Upper lobe of right lung (tissue), 1 donor: Measurements from ENCODE around the gene DSCAM. TPM values are rescaled to one million over a fixed set of nuclear protein-coding genes. Genes with fewer than 3 reads are reported as not detected.

Experiments used
- ATAC-seq: fragments of 200-7000 bp; cut with Tn5 transposase; one replicate; pipeline ENCODE4 v1.9.1; 2020; ENCODE audit warnings: mild to moderate bottlenecking, moderate library complexity
- DNase-seq: peaks from one replicate; pipeline ENCODE4 v3.0.0-alpha.2; 2020
- H3K27ac ChIP-seq: fragments of 200-600 bp; one replicate; pipeline ENCODE4 v1.8.0; 2022
- H3K27me3 ChIP-seq: fragments of 200-600 bp; one replicate; pipeline ENCODE4 v1.8.0; 2022; ENCODE audit warnings: mild to moderate bottlenecking
- H3K36me3 ChIP-seq: fragments of 200-600 bp; one replicate; pipeline ENCODE4 v1.8.0; 2022
- H3K4me1 ChIP-seq: fragments of 200-600 bp; one replicate; pipeline ENCODE4 v1.8.0; 2022
- H3K4me3 ChIP-seq: fragments of 200-600 bp; one replicate; pipeline ENCODE4 v1.8.0; 2022; ENCODE audit warnings: mild to moderate bottlenecking
- H3K9me3 ChIP-seq: fragments of 200-600 bp; one replicate; pipeline ENCODE4 v1.8.0; 2022
- intact Hi-C: fragments of 100-400 bp; cut with DNase I; formaldehyde crosslinking; loops from one replicate; pipeline ENCODE4 v1.11.0; 2022
- total RNA-seq: library from RNA; stranded (reverse); fragmentation: NEBNext Ultra II Directional; extraction: Animal tissue kit (Norgen Biotek cat#: 25700); gene quantifications from one replicate; pipeline ENCODE4 v1.2.1, GENCODE V29; 2021
- TF ChIP-seq, protein P1 (sequence below): fragments of 200-600 bp; IDR thresholded peaks from one replicate; pipeline ENCODE4 v1.8.0; 2022; ENCODE audit warnings: antibody characterized with exemption
- donor health status: DM: no; HTN: yes; CAD: no; lungs with severe emphysema.

The DSCAM gene
- total RNA-seq, 1 donor from 2014 or later, result not detected

DNA sequence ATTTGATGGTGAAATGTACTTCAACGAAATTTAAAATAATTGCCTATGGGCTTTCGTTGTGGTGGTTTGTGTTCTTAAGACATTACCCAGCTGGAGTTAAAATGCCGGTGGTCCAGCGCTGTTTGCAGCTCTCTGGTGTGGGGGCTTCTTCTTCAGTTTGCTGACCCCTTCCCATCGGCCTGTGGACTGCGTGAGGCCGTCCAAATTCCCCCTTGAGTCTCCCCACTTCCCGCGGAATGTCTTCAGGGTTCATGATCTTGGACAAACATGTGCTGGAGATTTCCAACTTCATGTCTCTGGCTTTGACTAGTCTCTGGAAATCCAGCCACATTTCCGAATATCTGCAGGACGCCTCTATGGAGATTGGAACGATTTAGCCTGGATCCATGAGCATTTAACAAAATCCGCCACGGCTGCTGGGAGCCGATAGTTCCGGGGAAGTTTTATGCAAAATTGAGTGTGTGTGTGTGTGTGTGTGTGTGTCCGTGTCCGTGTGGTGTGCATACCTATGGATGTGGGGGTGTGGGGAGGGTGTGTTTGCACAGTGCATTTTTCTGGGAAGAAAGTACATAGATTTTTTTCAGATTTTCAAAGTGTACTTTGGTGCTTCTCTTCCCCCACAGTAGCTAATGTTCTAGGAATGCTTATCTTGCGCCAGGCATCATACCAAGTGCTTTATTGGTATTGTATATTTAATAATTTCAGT lies 862.5 kb downstream of the DSCAM start:
- H3K4me1 ChIP-seq, result no peaks in the 10 kb centered on the region
- H3K36me3 ChIP-seq, result no peaks in the 10 kb centered on the region
- TF ChIP-seq, protein P1, sequence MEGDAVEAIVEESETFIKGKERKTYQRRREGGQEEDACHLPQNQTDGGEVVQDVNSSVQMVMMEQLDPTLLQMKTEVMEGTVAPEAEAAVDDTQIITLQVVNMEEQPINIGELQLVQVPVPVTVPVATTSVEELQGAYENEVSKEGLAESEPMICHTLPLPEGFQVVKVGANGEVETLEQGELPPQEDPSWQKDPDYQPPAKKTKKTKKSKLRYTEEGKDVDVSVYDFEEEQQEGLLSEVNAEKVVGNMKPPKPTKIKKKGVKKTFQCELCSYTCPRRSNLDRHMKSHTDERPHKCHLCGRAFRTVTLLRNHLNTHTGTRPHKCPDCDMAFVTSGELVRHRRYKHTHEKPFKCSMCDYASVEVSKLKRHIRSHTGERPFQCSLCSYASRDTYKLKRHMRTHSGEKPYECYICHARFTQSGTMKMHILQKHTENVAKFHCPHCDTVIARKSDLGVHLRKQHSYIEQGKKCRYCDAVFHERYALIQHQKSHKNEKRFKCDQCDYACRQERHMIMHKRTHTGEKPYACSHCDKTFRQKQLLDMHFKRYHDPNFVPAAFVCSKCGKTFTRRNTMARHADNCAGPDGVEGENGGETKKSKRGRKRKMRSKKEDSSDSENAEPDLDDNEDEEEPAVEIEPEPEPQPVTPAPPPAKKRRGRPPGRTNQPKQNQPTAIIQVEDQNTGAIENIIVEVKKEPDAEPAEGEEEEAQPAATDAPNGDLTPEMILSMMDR, result no peak
- H3K27ac ChIP-seq, result no peak overlapping the region
- DNase-seq (no peak), ATAC-seq (peak; percentile 68)
- no peaks in the 10 kb centered on the region for H3K27me3 ChIP-seq
- no peaks in the 10 kb centered on the region for H3K9me3 ChIP-seq
- H3K4me3 ChIP-seq, result no peak overlapping the region
- intact Hi-C loops, result no loop called here

DNA sequence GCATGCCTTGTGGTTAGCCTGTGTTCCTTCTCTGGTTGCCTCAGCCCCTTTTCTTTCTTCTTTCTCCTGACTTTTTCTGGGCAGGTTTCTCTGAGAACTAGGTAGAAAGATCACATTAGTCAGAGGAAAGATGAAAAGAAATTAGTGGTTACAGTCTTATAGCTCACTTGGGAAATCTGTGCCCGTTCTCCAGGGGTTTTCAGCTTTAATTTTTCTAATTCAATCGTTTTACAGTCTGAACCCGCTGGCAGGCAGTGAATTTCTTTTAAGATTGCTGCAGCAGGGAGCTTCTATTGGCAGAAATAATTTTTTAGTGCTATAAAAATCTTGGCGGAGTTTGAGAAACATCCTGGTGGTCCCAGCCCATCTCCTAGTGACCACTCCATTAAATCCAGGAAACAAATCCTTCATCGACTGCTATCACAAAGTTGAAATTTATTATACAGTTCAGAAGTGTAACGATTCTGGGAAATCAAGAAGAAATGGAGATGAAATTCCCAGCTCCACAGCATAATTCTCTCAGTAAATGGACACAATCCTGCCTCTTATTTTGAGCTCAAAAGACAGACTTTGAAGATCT lies 866.6 kb downstream of the DSCAM start:
- intact Hi-C loops, result no loop called here
- no peak overlapping the region for H3K27ac ChIP-seq
- H3K4me3 ChIP-seq, result no peak overlapping the region
- no peaks in the 10 kb centered on the region for H3K27me3 ChIP-seq
- DNase-seq (no peak), ATAC-seq (no peak)
- H3K9me3 ChIP-seq, result no peaks in the 10 kb centered on the region
- H3K36me3 ChIP-seq, result no peaks in the 10 kb centered on the region
- TF ChIP-seq, protein P1, result no peak
- H3K4me1 ChIP-seq, result no peaks in the 10 kb centered on the region

DNA sequence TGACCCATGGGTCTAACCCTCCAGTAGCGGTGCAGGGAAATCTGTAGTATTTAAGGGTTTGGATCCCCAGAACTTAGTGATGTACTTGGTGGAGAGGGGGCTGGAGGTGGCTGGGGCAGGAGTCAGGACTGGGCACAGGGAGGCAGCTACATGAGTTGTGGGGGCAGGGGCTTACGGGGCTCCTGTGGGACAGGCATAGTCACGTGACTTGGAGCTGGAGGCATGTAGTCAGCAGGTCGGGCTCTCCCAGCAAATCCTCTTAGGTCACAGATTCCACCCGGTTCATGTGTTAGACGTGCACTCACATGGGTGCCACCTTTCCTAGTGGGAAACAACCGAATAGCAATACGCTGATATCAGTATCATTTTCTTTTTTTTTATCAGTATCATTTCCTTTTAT lies 867.6 kb downstream of the DSCAM start:
- Histone ChIP-seq H3K27ac (no peak overlapping the region), H3K4me1 (no peaks in the 10 kb centered on the region), H3K27me3 (no peaks in the 10 kb centered on the region), H3K9me3 (no peaks in the 10 kb centered on the region), H3K4me3 (no peak overlapping the region), H3K36me3 (no peaks in the 10 kb centered on the region)
- TF ChIP-seq, protein P1, result no peak
- intact Hi-C loops, result no loop called here
- ATAC-seq, result no peak
- no peak for DNase-seq

DNA sequence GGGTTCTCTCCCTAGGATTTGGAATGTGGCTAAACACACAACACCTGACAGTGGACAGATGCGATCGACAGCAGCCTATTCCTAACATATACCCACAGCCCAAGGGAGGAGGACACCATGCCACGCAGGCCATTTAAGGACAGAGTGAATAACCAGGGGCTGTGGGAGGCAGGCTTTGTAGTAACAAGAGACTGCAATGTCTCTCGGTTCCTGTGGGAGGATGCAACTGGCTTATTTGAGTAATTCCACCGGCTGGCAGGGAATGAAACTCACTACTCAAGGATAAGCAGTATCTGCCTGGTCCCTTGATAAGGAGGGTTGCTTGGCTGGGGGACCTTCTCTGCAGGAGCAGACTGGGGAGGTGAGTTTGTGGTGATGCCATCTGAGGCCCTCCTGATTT lies 870.2 kb downstream of the DSCAM start:
- TF ChIP-seq, protein P1, result no peak
- ATAC-seq, result no peak
- H3K27ac ChIP-seq, result no peak overlapping the region
- H3K4me3 ChIP-seq, result no peak overlapping the region
- no peaks in the 10 kb centered on the region for H3K27me3 ChIP-seq
- DNase-seq, result no peak
- no peaks in the 10 kb centered on the region for H3K36me3 ChIP-seq
- H3K4me1 ChIP-seq, result no peaks in the 10 kb centered on the region
- intact Hi-C loops, result no loop called here
- no peaks in the 10 kb centered on the region for H3K9me3 ChIP-seq

DNA sequence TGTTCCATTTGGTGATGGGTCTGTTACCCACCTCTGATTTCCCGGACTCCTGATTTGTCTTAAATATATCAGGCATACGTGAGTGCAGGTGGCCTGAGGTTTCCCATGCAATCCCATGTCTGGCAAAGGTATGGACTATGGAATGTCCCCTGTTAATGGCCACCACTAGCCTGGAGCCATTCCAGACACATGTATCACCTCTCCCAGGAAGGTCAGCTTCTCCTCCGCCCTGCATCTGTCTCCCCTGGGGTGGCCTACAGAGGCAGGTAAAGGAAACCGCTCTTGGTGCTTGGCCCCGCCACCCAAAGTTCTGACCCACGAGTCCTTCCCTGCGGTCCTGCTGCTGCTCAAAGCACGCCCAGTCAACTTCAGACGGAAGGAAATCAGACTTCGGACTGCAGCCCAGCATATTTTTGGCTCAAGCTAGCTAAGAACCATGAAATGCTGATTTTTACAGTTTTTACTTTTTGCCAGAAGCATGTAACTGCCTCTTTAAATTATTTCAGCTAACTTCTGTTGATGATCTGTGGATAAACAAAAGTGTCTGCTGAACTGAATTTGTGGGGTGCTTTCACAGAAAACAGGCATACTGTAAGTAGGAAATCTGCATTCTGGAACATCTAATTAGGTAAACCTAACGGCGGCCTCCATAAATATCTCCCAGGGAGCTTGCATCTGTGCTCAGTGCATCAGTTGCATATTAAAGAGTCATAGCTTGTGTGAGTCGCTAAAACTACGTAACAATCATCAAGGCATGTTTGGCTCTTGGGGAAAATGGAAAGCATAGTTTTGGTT lies 873.8 kb downstream of the DSCAM start:
- H3K9me3 ChIP-seq, result no peaks in the 10 kb centered on the region
- no peaks in the 10 kb centered on the region for H3K27me3 ChIP-seq
- DNase-seq (no peak), ATAC-seq (no peak)
- H3K4me1 ChIP-seq, result no peaks in the 10 kb centered on the region
- no peak overlapping the region for H3K4me3 ChIP-seq
- H3K27ac ChIP-seq, result no peak overlapping the region
- H3K36me3 ChIP-seq, result no peaks in the 10 kb centered on the region
- TF ChIP-seq, protein P1, result no peak
- intact Hi-C loops, result no loop called here
